GM19395 (cell line): ENCODE measurements around the gene TMEM236.
"Not testable (repeated sequence)": the region's sequence is repeated elsewhere in the genome, so short reads cannot be mapped to it uniquely, and the experiment has no call there.

Source experiments
- ATAC-seq: cut with Tn5 transposase; IDR thresholded peaks from one replicate; pipeline ENCODE4 v1.9.1; 2021; ENCODE audit warnings: mild to moderate bottlenecking, moderate library complexity; ENCODE audit not compliant: unreplicated experiment

Gene TMEM236, protein sequence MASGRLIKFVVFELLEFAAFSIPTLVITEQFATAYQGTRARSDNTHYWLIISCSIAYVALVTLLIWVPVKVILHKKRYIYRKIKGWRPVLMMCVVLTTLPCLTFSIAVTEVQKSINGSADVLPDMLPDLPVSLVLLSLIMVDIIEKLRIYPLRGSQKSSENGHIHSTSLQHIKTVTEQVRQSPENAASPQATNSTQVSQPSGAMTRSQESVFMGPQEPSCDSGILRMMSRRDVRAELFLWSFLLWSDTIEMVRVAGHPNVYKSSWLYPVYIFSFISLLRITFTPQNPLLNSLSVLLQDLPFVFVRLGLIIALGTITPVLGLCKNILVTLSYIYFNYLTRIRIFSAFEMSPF

DNA sequence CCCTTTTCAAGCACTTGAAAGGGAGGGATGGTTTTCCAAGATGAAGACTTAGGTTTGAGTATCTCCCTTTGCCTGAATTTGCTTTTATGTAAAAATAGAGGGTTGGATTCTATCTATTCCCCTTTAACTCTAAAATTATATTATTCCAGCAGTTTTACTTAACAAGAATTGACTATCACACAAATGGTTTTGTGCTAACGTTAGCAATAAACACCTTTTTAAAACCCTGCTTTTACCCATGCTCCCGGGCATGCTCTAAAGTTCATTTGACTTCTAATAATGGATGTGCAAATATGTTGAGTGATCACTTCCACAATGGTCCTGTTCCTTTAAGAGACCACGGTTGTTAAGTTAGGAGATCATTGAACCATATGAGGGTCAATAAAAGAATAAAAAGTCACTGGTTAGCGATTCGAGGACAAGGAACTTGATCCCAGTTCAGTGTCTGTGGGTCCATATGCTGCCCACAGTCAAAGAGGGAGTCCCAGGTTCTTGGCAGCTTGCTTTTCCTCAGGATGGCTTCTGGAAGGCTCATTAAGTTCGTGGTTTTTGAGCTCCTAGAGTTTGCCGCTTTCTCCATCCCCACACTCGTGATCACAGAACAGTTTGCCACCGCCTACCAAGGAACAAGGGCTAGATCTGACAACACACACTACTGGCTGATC is at the start of gene TMEM236:
TSS of gene TMEM236 (plus strand) at position 421 of the 665 bp plus-strand sequence. CDS start at position 516, 95 bp downstream.
- no peak for ATAC-seq

DNA sequence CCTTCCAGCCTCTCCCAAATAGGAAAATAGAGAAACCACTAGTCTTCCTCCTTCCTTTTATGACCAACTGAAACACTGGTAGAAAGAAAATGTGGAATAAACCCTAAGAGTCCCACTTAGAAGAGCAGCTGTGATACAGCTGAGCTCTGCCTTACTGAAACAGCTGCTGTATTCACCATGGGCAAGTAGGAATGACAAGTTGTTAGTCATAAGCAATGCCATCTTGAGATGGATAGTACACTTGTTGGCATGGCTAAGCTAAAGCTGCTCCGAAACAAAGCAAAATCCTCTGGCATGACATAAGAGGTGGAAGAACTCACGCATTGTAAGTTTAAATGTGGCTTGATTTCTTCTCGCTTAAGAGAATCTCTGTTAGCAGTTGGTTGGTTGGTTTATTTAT is 48.3 kb upstream of the TMEM236 start:
- no peak for ATAC-seq

DNA sequence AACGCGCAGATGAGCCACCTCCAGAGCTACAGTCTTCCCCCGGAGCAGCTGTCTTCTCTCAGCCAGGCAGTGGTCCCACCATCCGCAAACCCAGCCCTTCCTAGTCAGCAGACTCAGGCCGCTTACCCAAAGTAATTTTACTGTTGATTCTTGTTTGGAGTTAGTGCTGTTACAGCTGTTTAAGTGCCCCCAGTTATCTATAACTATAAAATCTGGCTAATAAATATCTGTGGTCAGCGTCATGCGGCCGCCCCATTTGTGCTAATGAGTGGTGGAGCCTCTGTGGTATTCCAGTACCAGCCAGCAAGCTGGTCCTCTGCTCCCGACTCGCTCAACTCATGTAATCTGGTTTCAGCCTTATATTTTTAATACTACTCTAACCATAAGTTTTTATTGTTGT is 43.2 kb upstream of the TMEM236 start:
- no peak for ATAC-seq

DNA sequence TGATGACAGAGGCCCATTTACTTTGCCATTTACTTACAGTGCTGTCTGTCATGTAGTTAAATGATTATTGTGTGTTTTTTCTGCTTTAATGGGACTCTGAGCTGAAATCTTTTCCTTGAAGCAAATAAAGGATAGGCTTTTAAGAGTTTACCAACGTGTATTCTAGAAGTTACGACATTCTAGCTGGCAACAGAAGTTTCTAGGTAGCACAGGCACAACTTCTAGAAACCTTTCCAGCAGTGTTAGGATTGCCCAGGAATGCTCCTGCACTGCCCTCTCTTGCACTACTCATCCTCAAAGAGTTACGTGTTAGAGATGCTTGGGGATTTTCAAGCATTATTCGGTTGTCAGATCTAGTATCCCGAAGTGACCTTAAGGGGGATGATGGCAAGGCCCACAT is 42.5 kb upstream of the TMEM236 start:
- ATAC-seq = no peak

DNA sequence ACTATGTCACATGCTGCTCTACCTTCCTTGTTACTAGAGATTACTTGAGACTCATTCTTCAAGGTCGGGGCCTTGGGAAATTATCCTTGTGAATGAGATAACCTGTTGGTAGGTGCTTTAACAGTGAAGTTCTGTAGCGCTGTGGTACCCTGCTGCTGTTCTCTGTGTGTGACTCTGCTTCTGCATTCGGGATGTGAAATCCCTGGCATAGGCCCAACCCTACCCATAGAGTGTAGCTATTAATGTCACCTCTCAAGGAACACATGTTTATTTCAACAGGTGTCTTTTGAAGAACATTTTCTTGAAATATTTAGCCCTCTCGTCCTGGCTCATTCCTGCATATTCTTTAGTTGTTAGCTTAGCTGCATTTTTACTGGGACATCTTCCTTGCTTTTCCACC is 41.8 kb upstream of the TMEM236 start:
- ATAC-seq = no peak

DNA sequence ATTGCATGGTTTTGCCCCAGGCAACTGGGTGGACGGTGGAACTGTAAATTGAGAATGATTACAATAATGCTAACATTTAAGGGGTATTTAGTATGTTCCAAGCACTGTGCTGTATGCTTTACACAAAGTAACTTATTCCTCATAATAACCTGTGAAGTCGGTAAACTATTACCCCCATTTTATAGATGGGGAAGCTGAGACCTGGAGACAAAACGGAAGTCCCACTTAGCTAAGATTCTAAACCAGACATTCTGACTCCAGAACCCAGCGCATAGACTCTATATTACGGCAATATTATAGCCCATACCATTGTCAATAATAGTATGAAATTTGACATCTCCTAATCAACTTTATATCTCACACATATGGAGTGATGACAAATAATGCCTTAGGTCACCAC is 39.9 kb upstream of the TMEM236 start:
- no peak for ATAC-seq

DNA sequence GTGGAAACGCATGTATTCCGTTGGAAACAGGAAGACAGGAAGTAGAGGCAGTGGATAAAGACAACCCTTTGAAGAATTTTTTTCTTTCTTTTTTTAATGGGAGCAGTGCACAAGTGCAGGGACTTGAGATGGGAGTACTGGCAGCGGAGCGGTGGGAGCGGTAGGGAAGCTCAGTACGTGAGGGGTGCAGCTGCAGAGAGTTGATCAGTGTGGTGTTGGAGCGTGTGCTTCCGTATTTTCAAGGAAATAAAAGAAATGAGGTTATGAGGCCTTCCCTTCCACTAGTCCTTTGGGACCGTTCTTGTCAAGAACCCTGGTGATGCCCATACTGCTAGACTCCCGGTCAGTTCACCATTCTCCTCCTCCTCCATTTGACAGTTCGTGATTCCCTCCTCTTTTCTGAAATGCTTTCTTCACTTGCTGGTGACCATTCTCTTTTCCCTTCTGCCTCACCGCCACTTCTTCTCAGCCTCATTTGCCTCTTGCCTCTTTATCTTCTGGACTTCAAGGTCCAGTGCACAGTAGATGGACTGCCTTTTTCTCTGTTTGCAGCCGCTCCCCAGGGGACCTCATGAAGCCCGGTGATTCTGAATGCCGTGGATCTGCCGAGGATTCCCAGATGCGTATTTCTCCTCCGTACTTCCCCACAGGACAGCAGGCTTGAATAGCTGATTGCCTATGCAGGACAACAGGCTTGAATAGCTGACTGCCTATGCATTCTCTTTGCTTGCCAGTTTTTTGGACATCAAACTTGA is 39.1 kb upstream of the TMEM236 start:
- no peak for ATAC-seq

DNA sequence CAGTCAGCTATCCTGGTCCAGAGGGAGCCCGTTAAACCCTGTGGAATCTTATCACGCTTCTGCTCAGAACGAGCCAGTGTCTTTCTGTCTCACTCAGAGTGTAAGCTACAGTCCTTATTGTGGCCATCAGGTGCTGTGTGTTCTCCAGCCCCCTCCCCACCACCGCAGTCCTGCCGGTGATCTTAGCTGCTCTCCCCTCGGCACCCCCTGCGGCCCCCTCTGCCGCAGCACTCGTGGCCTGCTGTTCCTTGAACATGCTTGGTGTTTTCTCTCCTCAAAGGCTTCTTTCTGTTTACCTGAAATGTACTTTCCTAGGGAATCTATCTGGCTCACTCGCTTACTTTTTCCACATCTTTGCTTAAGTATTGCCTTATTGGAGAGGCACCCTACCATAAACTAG is 38.2 kb upstream of the TMEM236 start:
- ATAC-seq = no peak

DNA sequence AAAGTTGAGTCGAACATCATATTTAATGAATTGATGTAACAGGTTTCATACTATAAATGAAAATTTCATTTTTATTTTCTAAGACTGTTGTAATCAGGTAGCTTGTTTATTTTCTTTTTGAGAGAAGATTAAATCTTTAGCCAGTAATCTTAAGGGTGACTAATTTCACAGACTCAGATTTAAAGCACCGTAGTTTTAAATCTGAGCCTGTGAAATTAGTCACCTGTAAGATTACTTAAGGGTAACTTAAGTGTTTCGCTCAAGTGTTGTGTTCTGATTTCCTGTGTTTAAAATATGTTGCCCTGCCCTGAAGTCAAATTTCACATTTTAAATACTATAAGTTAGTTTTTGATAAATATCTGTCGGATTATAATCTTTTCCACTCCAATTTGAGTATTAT is 35.8 kb upstream of the TMEM236 start:
- no peak for ATAC-seq

DNA sequence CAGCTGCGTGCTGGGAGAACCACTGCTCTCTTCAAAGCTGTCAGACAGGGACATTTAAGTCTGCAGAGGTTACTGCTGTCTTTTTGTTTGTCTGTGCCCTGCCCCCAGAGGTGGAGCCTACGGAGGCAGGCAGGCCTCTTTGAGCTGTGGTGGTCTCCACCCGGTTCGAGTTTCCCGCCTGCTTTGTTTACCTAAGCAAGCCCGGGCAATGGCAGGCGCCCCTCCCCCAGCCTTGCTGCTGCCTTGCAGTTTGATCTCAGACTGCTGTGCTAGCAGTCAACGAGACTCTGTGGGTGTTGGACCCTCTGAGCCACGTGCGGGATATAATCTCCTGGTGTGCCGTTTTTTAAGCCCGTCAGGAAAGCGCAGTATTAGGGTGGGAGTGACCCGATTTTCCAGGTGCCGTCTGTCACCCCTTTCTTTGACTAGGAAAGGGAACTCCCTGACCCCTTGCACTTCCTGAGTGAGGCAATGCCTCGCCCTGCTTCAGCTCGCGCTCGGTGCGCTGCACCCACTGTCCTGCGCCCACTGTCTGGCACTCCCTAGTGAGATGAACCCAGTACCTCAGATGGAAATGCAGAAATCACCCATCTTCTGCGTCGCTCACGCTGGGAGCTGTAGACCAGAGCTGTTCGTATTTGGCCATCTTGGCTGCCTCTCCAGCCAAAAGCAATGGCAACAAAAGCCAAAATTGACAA is 29.5 kb upstream of the TMEM236 start:
- ATAC-seq = not testable (repeated sequence)

DNA sequence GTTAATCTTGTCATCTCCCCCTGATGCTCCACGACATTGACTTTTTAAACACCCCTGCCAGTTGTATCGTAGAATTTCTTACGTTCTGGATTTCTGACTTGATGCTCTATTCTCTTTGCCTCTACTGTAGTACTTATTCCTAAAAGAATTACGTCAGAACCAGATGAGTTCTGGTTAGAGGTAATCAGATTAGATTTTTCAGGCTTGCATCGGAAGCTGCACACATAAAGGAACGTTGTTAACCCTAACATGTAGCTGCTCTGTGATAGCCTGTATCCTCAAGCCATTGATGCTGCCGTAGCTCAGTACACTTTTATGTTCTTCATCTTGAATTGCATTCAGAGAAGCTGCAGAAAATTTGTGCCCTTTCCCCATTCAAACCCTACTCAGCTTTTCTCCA is 26.3 kb upstream of the TMEM236 start:
- no peak for ATAC-seq

DNA sequence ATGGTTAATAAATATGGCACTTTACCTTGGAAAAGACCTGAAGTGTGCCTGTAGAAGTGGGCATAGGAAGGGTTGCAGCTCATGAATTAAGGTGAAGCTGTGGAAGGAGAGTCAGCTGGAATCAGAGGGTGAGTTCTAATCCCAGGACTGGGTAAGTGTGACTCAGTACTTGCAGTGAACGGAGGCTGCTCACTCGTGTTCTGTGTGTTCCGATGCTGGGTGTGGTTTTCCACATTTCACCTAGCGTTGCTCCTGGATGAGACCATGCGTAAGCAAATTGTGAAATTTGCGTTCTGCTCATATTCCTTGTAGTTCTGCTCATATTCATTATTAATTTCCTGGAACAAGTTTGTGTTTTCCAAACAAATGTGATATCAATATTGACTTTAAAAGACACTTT is 22.4 kb upstream of the TMEM236 start:
- ATAC-seq = no peak

DNA sequence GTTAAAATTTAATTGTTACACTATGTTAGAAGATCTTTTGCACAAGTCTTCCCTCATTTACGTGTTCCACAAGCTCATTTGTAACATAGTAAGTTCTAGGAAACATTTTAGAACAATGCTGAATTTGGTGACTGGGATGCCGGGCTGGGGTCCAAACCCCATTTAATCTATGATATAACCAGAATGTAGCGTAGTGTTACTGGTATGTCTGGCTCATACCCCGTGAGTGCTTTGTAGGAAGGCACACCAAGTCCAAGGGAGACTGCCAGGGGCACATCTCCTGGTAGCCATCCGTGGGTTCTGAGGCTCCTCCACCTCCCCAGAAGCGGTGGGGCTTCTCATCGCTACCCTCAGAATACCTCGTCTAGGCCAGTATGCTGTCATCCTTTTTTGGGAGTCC is 21.3 kb upstream of the TMEM236 start:
- no peak for ATAC-seq

DNA sequence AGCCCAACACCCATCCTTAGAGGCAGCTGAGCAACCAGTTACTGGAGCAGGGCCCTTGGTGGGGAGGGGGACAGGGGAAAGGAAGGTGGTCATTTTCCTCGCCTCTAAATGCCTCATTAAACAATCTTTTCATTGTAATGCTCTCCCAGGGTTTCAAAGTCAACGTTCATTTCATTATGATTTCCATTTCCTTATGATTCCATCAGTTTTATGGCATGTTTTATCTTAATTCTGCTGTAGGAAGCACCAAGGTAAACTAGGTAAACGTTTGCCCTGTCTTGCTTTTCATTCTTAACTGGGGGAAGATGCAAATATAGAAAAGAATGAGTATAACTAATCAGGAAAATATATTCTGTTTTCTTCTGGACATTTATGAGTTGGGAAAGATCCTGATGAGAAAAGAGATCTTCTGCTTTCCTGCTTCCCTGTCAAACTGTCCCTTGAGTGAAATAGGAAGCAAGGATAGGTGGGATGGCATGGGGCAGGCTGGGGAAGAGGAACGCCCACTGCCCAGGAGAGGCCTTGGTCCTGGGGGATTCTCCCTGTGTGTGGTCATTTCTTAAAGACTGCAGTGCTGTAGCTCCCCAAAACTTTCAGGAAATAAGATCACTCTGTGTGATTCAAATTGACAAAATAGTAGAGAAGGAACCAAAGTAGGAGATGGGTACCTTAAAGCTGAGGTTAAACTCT is 20.5 kb upstream of the TMEM236 start:
- no peak for ATAC-seq

DNA sequence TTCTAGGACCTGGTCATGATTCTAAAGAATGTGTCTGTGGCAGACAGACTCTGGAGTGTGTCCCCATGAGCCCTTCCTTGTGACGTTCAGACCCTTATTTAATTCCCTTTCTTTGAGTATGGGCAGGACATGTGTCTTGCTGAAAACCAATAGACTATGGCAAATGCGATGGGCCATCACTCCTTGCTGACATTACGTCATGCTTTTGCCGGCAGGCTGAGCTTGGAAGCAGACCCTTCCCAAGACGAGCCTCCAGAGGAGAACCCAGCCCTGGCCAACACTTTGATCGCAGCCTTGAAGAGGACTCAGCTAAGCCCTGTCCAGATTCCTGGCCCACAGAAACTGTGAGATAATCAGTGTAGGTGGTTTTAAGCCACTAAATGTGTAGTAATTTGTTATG is 18.4 kb upstream of the TMEM236 start:
- no peak for ATAC-seq

DNA sequence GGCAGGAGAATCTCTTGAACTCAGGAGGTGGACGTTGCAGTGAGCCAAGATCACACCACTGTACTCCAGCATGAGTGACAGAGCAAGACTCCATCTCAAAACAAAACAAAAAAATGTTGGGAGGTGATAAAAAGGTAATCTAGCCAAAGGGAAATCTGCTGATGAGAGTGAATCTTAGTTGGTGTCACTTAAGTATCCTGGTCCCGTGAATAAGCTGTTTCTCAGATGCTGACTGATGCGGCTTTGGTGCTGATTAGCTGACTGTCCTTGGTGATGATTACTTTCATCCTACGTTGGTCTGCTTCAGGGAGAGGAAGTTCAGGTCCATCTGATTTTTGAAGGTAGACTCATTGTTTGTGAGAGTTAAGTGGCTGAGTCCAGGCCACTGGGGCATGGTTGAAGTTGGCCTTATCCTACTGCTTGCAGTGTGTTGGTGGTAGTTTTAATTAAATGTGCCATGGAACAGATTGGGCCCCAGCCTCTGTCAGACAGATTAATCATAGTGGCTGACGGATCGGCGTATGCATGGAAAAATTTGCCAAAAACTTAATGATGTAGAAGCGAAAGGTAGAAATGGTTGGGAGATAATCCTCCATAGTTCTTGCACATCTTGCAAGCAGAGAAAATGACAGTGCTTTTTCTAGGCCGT is 17.4 kb upstream of the TMEM236 start:
- ATAC-seq = no peak

DNA sequence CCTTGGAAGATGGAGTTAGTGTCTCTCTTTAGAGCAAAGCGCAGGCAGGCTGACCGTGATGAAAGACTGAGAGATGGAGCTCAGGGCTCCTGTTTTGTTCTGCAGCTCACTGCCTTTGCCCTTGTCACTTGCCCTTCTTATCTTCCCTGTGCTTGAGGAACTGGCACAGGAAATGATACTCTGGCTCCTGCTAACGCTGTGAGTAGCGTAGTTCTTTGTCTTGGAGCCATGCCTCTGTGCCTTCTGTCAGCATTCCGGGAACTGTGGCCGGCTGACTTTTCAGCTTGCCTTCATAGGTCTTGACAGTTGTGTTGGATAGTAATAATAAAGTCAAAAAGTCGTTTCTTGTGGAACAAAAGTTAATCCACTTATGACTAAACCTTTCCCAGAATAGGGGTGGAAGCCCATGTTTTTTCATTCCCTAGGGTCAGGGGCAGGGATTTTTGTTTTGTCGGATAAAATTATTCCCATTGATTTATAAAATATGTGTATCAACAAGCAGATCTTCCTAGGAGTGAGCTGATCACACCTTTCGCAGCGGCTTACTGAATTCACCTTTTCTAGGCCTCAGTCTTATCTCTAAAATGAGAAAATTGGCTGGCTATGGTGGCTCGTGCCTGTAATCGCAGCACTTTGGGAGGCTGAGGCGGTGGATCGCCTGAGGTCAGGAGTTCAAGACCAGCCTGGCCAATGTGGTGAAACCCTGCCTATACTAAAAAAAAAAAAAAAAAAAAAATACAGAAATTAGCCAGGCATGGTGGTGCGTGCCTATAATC is 16.6 kb upstream of the TMEM236 start:
- ATAC-seq = no peak

DNA sequence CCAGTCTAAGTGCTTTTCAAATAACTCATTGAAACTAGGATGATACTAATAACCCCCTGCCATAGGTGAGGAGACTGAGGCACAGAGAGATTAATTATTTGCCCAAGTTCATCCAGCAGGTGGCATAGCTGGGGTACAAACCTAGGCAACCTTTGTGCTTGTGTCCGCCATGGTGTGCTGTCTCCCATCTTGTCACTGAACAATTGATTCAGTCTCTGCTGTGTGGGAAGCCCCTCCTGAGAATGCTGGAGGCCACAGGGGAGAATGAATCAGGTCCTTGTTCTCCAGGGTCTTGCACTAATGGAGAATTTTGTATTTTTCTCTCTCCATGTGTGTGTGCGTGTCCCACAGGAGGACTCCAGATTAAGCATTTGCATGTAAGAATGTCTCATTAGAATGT is 15.8 kb upstream of the TMEM236 start:
- ATAC-seq = no peak
